ENCODE data around the gene IDUA. TPM values are rescaled to one million over a fixed set of nuclear protein-coding genes. Genes with fewer than 3 reads are reported as not detected.

The IDUA gene
- total and polyA plus RNA-seq, 2 of the 4 experiments (the other 2 are of a cell fraction) = 0.72 to 12.5 TPM

DNA sequence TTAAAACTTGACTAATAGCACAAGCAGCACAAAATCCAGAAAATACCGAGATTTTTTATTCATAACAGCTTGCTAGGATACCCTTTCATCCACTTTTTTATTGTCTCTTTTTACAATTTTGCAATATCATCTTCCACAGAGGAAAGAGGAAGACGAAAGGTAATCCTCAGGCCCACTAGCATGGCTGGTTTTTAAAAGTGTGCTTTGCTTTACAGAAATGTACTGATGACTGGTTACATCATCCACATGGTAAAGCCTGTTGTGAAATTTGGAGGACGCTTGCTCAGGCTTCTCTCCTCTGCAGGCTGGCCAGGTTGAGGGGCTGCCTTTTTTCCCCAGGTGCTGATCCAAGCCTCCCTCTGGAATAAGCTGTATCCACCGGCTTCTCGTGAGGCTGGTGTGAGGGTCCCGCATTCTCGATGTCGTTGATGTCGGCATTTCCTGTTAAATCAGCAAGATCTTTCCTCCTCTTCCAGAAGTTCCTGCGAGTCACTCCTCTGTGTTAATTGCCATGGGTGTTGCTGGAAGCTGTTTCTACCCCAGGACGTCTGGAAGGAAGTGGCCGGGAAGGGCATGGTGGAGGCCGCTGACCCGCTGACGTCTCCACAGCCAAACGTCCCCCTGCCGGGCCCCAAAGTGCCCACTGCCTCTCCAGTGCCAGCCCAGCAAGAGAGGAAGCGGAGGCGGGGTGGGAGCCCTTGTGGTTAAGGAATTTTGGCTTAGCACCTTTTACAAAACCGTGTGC lies 7.7 kb upstream of the IDUA start:
- H2BK120ac ChIP-seq (ENCODE audit: low read depth, low read length) = peak overlapping the region; percentile 70
- H4K91ac ChIP-seq (ENCODE audit: insufficient read depth, low read depth, low read length) = peak overlapping the region; percentile 54; the same call in 1 of the 2 replicates
- peak overlapping the region; percentile 55 for H3K4ac ChIP-seq (ENCODE audit: low read depth, low read length)
- in situ Hi-C loops (cut with MboI; ENCODE audit: low sequenced_read_pairs) (no loop called here), dilution Hi-C loops (cut with HindIII; ENCODE audit: low sequenced_read_pairs, unreplicated experiment) (no loop called here), intact Hi-C loops (cut with micrococcal nuclease) (no loop called here)
- H2BK5ac ChIP-seq (ENCODE audit: low read depth, low read length, poor library complexity, severe bottlenecking) = peak overlapping the region; percentile 14
- peak overlapping the region; percentile 78 for H2AK9ac ChIP-seq (replicated peaks; ENCODE audit: low read depth, low read length, poor library complexity)
- DNase-seq = peak; percentile 61
- 40% methylated on average over 3 of the region's 20 CpGs; no CpG with 5 or more reads in 1 of the 2 experiments for WGBS, 2 experiments (ENCODE audit: extremely low coverage in 2 of 2, insufficient read length in 1 of 2)
- peaks cover 11% of the 10 kb centered on the region; the same call in 1 of the 2 replicates for H3K9me1 ChIP-seq (ENCODE audit: insufficient read depth, low read length)
- peaks cover 5% of the 10 kb centered on the region; the same call in 1 of the 2 replicates for H3K4me1 ChIP-seq (ENCODE audit: control insufficient read depth, insufficient read depth, low read length)
- peak; percentile 80 for ATAC-seq (ENCODE audit: low read depth)
- no peak overlapping the region for H3K9ac ChIP-seq (ENCODE audit: low read depth, low read length)
- peak overlapping the region; percentile 91 for H3K14ac ChIP-seq (replicated peaks; ENCODE audit: low read depth, low read length)
- H3K9me3 ChIP-seq (ENCODE audit: control insufficient read depth, insufficient read depth, low read length) = no peaks in the 10 kb centered on the region
- no peaks in the 10 kb centered on the region for H3K79me1 ChIP-seq (ENCODE audit: low read depth in 1 of 2, low read length in 2 of 2)
- peak overlapping the region; percentile 13; the same call in 1 of the 2 replicates for H3K27ac ChIP-seq (ENCODE audit: insufficient read depth, low read length)
- H3K56ac ChIP-seq (ENCODE audit: extremely low read depth, insufficient read depth, low read length) = no peak overlapping the region
- H2BK15ac ChIP-seq (ENCODE audit: low read depth, low read length) = no peak overlapping the region; the same call in 2 of the 3 replicates
- no peak overlapping the region; the same call in 1 of the 2 replicates for H3K18ac ChIP-seq (ENCODE audit: low read depth, low read length)
- H3K27me3 ChIP-seq (ENCODE audit: control insufficient read depth, insufficient read depth, low read length) = no peaks in the 10 kb centered on the region
- CTCF ChIA-PET = no interaction called here
- peak overlapping the region; percentile 6; the same call in 1 of the 2 replicates for H3K4me2 ChIP-seq (ENCODE audit: low read depth, low read length)
- peak overlapping the region; percentile 13; the same call in 1 of the 2 replicates for H4K5ac ChIP-seq (ENCODE audit: low read depth, low read length)
- H3K36me3 ChIP-seq (ENCODE audit: control insufficient read depth, insufficient read depth, low read length) = no peaks in the 10 kb centered on the region
- H2AFZ ChIP-seq (replicated peaks; ENCODE audit: low read length, poor library complexity) = peak overlapping the region; percentile 80
- peak overlapping the region; percentile 67; the same call in 1 of the 2 replicates for H2AK5ac ChIP-seq (ENCODE audit: low read depth, low read length)
- POLR2A ChIA-PET (ENCODE audit: unreplicated experiment) = no interaction called here
- TF ChIP-seq CHD1 (IDR thresholded peaks at IDR 0.05; ENCODE audit: low read depth, low read length) = no peak
- peak; percentile 89 for TF ChIP-seq CEBPB (IDR thresholded peaks at IDR 0.05; ENCODE audit: low read depth, low read length)
- TF ChIP-seq CTCF (conservative IDR thresholded peaks at IDR 0.05; ENCODE audit: low read depth, low read length) = no peak
- 0 out of 2 replicates have a peak, but pooled peaks have one; percentile 0 for TF ChIP-seq MAFK (IDR thresholded peaks at IDR 0.05; ENCODE audit: low read depth, low read length)
- no peak for TF ChIP-seq MAZ (IDR thresholded peaks at IDR 0.05; ENCODE audit: borderline replicate concordance, low read depth, low read length)
- no TSS peak for BruUV-seq (replicated peaks)
- H3K23ac ChIP-seq (ENCODE audit: low read depth, low read length) = peak overlapping the region; percentile 5; the same call in 1 of the 2 replicates
- no peaks in the 10 kb centered on the region for H4K20me1 ChIP-seq (ENCODE audit: insufficient read depth, low read length)
- H3K4me3 ChIP-seq (ENCODE audit: insufficient read depth, low read depth, low read length) = no peak overlapping the region
- H2BK20ac ChIP-seq (ENCODE audit: low read depth, low read length) = peak overlapping the region; percentile 39
- H4K8ac ChIP-seq (ENCODE audit: low read depth in 2 of 2, low read length in 2 of 2) = peak overlapping the region; percentile 39 to 92; a peak in 3 of 4 replicates
